SU-DHL-6 (cell line): ENCODE results near the gene PRPF31.

Source experiments
- CTCF ChIP-seq: fragments of 200-600 bp; sonication (generic); IDR thresholded peaks from one replicate; pipeline ENCODE4 v1.5.1; 2017; ENCODE audit warnings: antibody characterized with exemption, mild to moderate bottlenecking, low read length, moderate library complexity; ENCODE audit not compliant: insufficient read depth, poor library complexity, severe bottlenecking
- EZH2phosphoT487 ChIP-seq: fragments of 200-600 bp; sonication (generic), shearing (Covaris generic); conservative IDR thresholded peaks from 2 replicates; pipeline ENCODE4 v1.6.1; 2018; ENCODE audit warnings: mild to moderate bottlenecking, antibody characterized with exemption, low read length, moderate library complexity, mixed read lengths

- TF ChIP-seq EZH2phosphoT487: no peak
- TF ChIP-seq CTCF: no peak
These were observed 13.5 kb downstream of the PRPF31 start for GRCh38 chr19:54128796-54129616.
